MV-4-11 (cell line): ENCODE results near the gene HAPLN1.
"Not testable (repeated sequence)": the region's sequence is repeated elsewhere in the genome, so short reads cannot be mapped to it uniquely, and the experiment has no call there.

ENCODE experiments used
- DNase-seq: peaks from one replicate; lab custom pipeline; 2025; lab: John Stamatoyannopoulos, UW

The HAPLN1 gene

GRCh38 chr5:83720836-83721537, at the start of gene HAPLN1:
Gene HAPLN1, minus strand, starts transcription at chr5:83720855. Its CDS starts 47,332 bp downstream, at chr5:83673523.
- no peak for DNase-seq

- no peak for DNase-seq
These were observed 46.8 kb upstream of the HAPLN1 start for GRCh38 chr5:83767409-83767992.

GRCh38 chr5:83764101-83764500, 43.4 kb upstream of the HAPLN1 start:
- DNase-seq = no peak

GRCh38 chr5:83760579-83760978, 39.9 kb upstream of the HAPLN1 start:
- DNase-seq = no peak

GRCh38 chr5:83752700-83753099, 32.0 kb upstream of the HAPLN1 start:
- no peak for DNase-seq

GRCh38 chr5:83751201-83751600, 30.5 kb upstream of the HAPLN1 start:
- no peak for DNase-seq

- peak; percentile 82 for DNase-seq
These were observed 30.1 kb upstream of the HAPLN1 start for GRCh38 chr5:83750749-83751148.

GRCh38 chr5:83745816-83746215, 25.2 kb upstream of the HAPLN1 start:
- DNase-seq = no peak

GRCh38 chr5:83744821-83745220, 24.2 kb upstream of the HAPLN1 start:
- peak; percentile 43 for DNase-seq

- no peak for DNase-seq
These were observed 21.4 kb upstream of the HAPLN1 start for GRCh38 chr5:83742089-83742488.

GRCh38 chr5:83741571-83741970, 20.9 kb upstream of the HAPLN1 start:
- DNase-seq = no peak

GRCh38 chr5:83740741-83741140, 20.1 kb upstream of the HAPLN1 start:
- DNase-seq = no peak

- not testable (repeated sequence) for DNase-seq
These were observed 15.5 kb upstream of the HAPLN1 start for GRCh38 chr5:83736169-83736568.

GRCh38 chr5:83735058-83735457, 14.4 kb upstream of the HAPLN1 start:
- not testable (repeated sequence) for DNase-seq

GRCh38 chr5:83731638-83732037, 11.0 kb upstream of the HAPLN1 start:
- DNase-seq = peak; percentile 49

- DNase-seq = no peak
These were observed 8.7 kb upstream of the HAPLN1 start for GRCh38 chr5:83729362-83729761.

- no peak for DNase-seq
These were observed 6.3 kb upstream of the HAPLN1 start for GRCh38 chr5:83726912-83727311.

- no peak for DNase-seq
These were observed 4.3 kb upstream of the HAPLN1 start for GRCh38 chr5:83724935-83725334.

GRCh38 chr5:83724001-83724400, 3.3 kb upstream of the HAPLN1 start:
- no peak for DNase-seq

GRCh38 chr5:83723031-83723430, 2.4 kb upstream of the HAPLN1 start:
- DNase-seq = no peak

- DNase-seq = no peak
These were observed 1.6 kb upstream of the HAPLN1 start for GRCh38 chr5:83721953-83722901.

GRCh38 chr5:83718936-83719495, 1.6 kb downstream of the HAPLN1 start:
- no peak for DNase-seq
